ENCODE results near the gene PKD2L1.

The PKD2L1 gene

DNA sequence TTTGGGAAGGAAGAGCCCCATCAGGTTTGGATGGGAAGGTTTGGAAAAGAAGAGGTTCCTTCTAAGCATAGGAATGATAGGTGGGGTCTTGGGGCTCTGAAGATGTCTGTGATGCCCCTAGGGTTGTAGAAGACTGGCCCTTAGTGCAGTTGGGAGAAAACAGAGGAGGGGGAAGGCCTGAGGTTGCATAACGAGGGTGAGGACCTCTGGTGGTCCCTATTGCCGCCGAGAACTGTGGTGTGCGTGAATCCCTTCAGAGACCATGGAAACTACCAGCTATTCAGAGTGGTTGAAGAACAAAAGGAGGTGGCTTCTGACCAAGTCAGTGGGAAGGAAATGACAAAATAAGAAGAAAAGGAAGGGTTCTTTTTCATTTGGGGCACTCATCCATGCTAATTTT is 3.1 kb upstream of the PKD2L1 start:
- no peak for DNase-seq (ENCODE audit: low spot score)
- ChIA-PET POLR2A (ENCODE audit: low non-redundant PET) (no interaction called here), CTCF (interaction anchor here (0.7 to 1.6 kb wide), 3 partner anchors 34 to 101 kb away, joined by 5 to 8 read pairs (median 7); no protein-coding TSS in a partner anchor)
- H3K27ac ChIP-seq: no peak overlapping the region
- TF ChIP-seq, protein P1, sequence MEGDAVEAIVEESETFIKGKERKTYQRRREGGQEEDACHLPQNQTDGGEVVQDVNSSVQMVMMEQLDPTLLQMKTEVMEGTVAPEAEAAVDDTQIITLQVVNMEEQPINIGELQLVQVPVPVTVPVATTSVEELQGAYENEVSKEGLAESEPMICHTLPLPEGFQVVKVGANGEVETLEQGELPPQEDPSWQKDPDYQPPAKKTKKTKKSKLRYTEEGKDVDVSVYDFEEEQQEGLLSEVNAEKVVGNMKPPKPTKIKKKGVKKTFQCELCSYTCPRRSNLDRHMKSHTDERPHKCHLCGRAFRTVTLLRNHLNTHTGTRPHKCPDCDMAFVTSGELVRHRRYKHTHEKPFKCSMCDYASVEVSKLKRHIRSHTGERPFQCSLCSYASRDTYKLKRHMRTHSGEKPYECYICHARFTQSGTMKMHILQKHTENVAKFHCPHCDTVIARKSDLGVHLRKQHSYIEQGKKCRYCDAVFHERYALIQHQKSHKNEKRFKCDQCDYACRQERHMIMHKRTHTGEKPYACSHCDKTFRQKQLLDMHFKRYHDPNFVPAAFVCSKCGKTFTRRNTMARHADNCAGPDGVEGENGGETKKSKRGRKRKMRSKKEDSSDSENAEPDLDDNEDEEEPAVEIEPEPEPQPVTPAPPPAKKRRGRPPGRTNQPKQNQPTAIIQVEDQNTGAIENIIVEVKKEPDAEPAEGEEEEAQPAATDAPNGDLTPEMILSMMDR (conservative IDR thresholded peaks at IDR 0.05; ENCODE audit: low read depth): no peak

DNA sequence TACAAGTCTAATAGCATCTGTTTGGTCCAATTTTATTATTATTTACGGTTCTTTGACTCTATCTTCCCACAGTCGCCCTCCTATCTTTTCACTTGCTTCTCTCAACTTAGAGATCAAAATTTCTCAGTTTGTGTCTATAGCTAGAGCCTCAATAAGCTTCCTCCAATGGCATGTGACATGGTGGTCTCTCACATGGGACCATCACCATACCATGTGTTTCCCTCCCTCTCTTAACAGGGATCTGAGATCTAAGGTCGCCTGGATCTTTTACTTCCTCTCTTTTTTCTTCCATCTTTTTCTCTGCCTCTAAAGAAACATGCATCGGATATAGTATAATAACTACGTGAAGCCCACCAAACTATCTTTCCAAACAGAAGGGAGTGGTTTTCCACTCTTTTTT is 1.8 kb downstream of the PKD2L1 start:
- CTCF ChIA-PET: interaction anchor here (0.6 kb wide), 1 partner anchor 458 kb away, joined by 3 read pairs; no protein-coding TSS in a partner anchor
- TF ChIP-seq, protein P1 (conservative IDR thresholded peaks at IDR 0.05; ENCODE audit: low read depth): no peak
- POLR2A ChIA-PET (ENCODE audit: low non-redundant PET): no interaction called here
- DNase-seq (ENCODE audit: low spot score): no peak
- H3K27ac ChIP-seq: no peak overlapping the region

DNA sequence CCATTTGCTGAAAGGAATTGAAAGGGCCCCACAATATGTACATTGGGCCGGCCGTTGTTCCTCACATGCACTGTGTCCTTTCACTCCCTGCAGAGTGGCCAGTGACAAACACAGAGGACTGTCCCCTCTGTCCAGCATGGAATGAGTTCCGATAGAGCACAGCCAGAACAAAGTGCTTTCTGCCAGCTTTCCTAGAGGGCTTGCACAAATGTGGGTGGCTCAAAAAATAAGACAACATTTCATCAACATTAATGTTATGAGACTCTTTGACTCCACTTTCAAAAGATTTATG is 2.4 kb downstream of the PKD2L1 start:
- CTCF ChIA-PET: interaction anchor here (0.6 to 1.3 kb wide), 2 partner anchors 24 to 457 kb away, joined by 3 to 4 read pairs; no protein-coding TSS in a partner anchor
- POLR2A ChIA-PET (ENCODE audit: low non-redundant PET): no interaction called here
- TF ChIP-seq, protein P1 (conservative IDR thresholded peaks at IDR 0.05; ENCODE audit: low read depth): no peak
- no peak for DNase-seq (ENCODE audit: low spot score)
- no peak overlapping the region for H3K27ac ChIP-seq

DNA sequence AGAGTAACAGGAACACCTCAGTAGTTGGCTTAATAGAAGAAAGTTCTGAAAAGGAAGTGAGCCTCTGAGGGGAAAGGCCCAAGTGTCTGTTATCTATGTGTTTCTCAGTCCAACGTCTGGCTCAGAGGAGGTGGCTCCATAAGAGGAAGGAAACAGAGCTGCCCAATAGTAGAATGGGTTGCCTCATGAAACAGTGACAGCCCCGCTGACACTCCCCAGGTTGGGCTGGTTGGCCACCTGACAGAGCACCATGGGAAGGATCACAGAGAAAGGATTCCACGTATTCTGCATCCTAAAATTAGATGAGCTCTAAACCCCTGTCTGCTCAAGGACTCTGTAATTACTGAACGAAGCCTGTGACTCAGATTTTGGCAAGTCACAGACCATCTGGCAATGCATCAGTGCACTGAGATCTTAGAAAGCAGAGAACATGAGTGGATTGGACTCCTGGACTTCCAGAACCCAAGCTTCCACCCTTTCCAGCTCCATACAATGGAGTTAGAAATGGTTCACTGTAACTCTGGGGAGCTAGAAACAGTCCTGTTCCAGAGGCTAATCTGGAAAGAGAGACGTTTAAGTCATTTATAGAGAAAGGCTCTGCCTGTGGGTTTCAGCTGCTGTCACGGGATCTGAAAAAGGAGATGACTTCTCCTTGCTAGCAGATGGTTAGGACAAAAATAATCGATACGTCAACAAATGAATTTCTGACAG is 2.9 kb downstream of the PKD2L1 start:
- no peak for DNase-seq (ENCODE audit: low spot score)
- CTCF ChIA-PET: interaction anchor here (0.6 to 1.3 kb wide), 2 partner anchors 24 to 457 kb away, joined by 3 to 4 read pairs; no protein-coding TSS in a partner anchor
- no peak overlapping the region for H3K27ac ChIP-seq
- TF ChIP-seq, protein P1 (conservative IDR thresholded peaks at IDR 0.05; ENCODE audit: low read depth): no peak
- POLR2A ChIA-PET (ENCODE audit: low non-redundant PET): no interaction called here

DNA sequence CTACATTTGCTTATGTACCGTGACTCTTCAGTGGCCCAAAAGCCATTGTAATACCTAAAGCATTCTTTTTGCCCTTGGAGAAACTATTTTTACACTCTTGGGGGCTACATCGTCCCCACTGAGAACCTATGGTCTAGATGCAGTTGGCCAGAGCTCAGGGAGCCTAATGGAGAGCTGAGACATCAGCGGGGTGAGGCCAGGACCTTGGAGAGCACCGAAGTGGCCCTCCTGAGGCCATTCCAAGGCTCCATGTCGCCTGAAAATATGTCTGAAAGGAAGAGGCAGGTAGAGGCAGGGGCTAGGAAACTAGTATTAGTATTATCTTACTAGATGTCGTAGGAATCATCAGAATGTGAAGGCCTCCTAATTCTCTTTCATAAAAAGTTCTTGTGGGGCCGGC is 4.9 kb downstream of the PKD2L1 start:
- CTCF ChIA-PET: interaction anchor here (1.1 kb wide), 1 partner anchor 157 kb away, joined by 3 read pairs; no protein-coding TSS in a partner anchor
- POLR2A ChIA-PET (ENCODE audit: low non-redundant PET): no interaction called here
- DNase-seq (ENCODE audit: low spot score): no peak
- H3K27ac ChIP-seq: no peak overlapping the region
- TF ChIP-seq, protein P1 (conservative IDR thresholded peaks at IDR 0.05; ENCODE audit: low read depth): no peak

DNA sequence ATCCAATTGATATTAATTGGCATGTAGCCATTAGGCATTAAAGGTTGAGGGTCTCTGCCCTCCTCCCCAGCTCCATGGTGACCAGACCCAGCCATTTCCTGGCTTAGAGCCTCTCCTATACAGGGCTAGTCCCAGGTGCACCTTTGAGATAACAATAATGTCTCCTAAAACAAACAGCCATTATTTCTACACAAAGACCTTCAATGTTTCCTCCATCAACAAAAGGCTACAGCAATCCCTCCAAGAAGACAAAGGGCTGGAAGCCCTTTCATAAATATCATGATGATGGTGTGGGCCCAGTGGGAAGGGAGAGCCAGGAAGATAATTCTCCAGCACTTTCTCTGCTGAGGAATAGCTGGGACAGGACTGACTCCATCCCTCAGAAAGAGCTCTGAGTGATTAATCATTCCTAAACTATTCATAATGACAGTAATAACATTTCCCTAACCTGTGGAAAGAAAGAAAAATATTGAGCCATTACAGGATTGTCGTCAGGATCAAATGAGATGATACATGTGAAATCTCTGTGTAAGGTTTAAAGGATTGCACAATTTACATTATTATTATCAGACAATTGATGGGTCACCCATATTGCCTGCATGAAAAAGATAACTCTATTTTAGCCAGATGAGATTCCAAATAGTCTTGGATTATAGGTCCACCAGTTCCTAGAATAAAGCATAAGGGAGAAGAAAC is 10.2 kb downstream of the PKD2L1 start:
- no peak for DNase-seq (ENCODE audit: low spot score)
- H3K27ac ChIP-seq: no peak overlapping the region
- TF ChIP-seq, protein P1 (conservative IDR thresholded peaks at IDR 0.05; ENCODE audit: low read depth): no peak
- POLR2A ChIA-PET (ENCODE audit: low non-redundant PET): no interaction called here
- CTCF ChIA-PET: interaction anchor here (0.6 kb wide), 3 partner anchors 41 to 473 kb away, joined by 3 to 8 read pairs (median 6); no protein-coding TSS in a partner anchor

All from RWPE1 (cell line).